ENCODE results near the gene SSTR3. TPM values are rescaled to one million over a fixed set of nuclear protein-coding genes. Genes with fewer than 3 reads are reported as not detected.
A peak's percentile ranks its signal among the peaks of the same experiment; 100 is the strongest.
"Not testable (repeated sequence)": the region's sequence is repeated elsewhere in the genome, so short reads cannot be mapped to it uniquely, and the experiment has no call there.

The SSTR3 gene
- polyA plus RNA-seq, 1 donor from 2014 or later = not detected

DNA sequence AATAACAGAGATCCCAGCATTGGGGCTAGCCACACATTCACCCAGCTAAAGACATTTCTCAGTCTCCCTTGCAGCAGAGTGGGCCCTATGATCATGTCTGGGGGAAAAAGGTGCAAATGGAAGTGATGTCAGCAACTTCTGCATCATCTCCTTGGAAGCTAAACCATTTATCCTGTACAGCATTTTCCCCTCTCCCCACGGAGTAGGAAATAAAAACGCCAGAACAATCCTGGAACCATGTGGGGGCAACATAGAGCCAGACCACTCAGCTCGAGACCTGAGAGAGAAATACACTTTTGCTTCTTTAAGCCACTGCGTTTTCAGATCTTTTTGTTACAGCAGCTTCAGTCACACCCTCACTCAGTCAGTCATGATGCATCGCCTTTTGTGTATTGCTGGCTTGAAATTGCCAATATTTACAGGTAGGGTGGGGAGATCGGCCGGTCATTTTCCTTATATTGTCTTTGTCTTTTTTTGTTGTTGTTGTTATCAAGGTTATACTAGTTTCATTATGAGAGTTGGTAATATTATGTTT lies 40.9 kb upstream of the SSTR3 start:
- Histone ChIP-seq H3K9me2 (ENCODE audit: insufficient read depth, low read length) (no peaks in the 10 kb centered on the region), H4K20me1 (ENCODE audit: insufficient read depth) (no peaks in the 10 kb centered on the region), H2AFZ (ENCODE audit: low read depth, low read length) (no peak overlapping the region), H3K27ac (ENCODE audit: low read length) (no peak overlapping the region), H3K36me3 (ENCODE audit: insufficient read depth, low read length) (no peaks in the 10 kb centered on the region), H3K79me2 (replicated peaks; ENCODE audit: insufficient read depth, low read length) (no peaks in the 10 kb centered on the region), H3K4me3 (ENCODE audit: low read length) (no peak overlapping the region), H3F3A (ENCODE audit: insufficient read depth, low read length, poor library complexity, severe bottlenecking) (no peaks in the 10 kb centered on the region), H3K9ac (ENCODE audit: low read length) (no peak overlapping the region), H3K27me3 (ENCODE audit: insufficient read depth, low read depth, low read length) (no peaks in the 10 kb centered on the region), H3K9me3 (ENCODE audit: low read length) (no peaks in the 10 kb centered on the region), H3K4me2 (ENCODE audit: low read length) (no peak overlapping the region)
- TF ChIP-seq TAF1 (IDR thresholded peaks at IDR 0.05; ENCODE audit: low read depth) = no peak
- TF ChIP-seq CTCF (IDR thresholded peaks at IDR 0.05; ENCODE audit: poor library complexity, severe bottlenecking) = peak; percentile 45
- TF ChIP-seq, protein P1, sequence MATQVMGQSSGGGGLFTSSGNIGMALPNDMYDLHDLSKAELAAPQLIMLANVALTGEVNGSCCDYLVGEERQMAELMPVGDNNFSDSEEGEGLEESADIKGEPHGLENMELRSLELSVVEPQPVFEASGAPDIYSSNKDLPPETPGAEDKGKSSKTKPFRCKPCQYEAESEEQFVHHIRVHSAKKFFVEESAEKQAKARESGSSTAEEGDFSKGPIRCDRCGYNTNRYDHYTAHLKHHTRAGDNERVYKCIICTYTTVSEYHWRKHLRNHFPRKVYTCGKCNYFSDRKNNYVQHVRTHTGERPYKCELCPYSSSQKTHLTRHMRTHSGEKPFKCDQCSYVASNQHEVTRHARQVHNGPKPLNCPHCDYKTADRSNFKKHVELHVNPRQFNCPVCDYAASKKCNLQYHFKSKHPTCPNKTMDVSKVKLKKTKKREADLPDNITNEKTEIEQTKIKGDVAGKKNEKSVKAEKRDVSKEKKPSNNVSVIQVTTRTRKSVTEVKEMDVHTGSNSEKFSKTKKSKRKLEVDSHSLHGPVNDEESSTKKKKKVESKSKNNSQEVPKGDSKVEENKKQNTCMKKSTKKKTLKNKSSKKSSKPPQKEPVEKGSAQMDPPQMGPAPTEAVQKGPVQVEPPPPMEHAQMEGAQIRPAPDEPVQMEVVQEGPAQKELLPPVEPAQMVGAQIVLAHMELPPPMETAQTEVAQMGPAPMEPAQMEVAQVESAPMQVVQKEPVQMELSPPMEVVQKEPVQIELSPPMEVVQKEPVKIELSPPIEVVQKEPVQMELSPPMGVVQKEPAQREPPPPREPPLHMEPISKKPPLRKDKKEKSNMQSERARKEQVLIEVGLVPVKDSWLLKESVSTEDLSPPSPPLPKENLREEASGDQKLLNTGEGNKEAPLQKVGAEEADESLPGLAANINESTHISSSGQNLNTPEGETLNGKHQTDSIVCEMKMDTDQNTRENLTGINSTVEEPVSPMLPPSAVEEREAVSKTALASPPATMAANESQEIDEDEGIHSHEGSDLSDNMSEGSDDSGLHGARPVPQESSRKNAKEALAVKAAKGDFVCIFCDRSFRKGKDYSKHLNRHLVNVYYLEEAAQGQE (IDR thresholded peaks at IDR 0.05; ENCODE audit: borderline replicate concordance) = no peak
- no peak for TF ChIP-seq MXI1 (conservative IDR thresholded peaks at IDR 0.05; ENCODE audit: poor library complexity, severe bottlenecking)
- no peak for TF ChIP-seq EZH2 (IDR thresholded peaks at IDR 0.05; ENCODE audit: borderline replicate concordance, insufficient read depth, low read length, poor library complexity, severe bottlenecking)
- peak; percentile 30 for TF ChIP-seq RAD21 (conservative IDR thresholded peaks at IDR 0.05)
- no peak for TF ChIP-seq EP300 (conservative IDR thresholded peaks at IDR 0.05; ENCODE audit: poor library complexity, severe bottlenecking)
- no peak for TF ChIP-seq POLR2AphosphoS5 (IDR thresholded peaks at IDR 0.05)
- TF ChIP-seq SMC3 (conservative IDR thresholded peaks at IDR 0.05; ENCODE audit: poor library complexity) = peak; percentile 15

DNA sequence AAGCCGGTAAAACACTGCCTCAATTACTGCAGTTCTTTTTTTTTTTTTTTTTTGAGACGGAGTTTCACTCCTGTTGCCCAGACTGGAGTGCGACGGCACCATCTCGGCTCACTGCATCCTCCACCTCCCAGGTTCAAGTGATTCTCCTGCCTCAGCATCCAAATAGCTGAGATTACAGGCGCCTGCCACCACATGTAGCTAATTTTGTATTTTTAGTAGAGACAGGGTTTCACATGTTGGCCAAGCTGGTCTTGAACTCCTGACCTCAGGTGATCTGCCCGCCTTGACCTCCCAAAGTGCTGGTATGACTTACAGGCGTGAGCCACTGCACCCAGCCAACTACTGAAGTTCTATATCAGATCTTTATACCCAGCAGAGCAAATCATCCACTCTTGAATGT lies 39.6 kb upstream of the SSTR3 start:
- not testable (repeated sequence) for H3F3A ChIP-seq (ENCODE audit: insufficient read depth, low read length, poor library complexity, severe bottlenecking); H4K20me1 ChIP-seq (ENCODE audit: insufficient read depth); H3K4me2 ChIP-seq (ENCODE audit: low read length); H3K9ac ChIP-seq (ENCODE audit: low read length); H2AFZ ChIP-seq (ENCODE audit: low read depth, low read length); H3K36me3 ChIP-seq (ENCODE audit: insufficient read depth, low read length); H3K9me2 ChIP-seq (ENCODE audit: insufficient read depth, low read length); H3K9me3 ChIP-seq (ENCODE audit: low read length); H3K27ac ChIP-seq (ENCODE audit: low read length); H3K4me3 ChIP-seq (ENCODE audit: low read length); H3K79me2 ChIP-seq (replicated peaks; ENCODE audit: insufficient read depth, low read length); H3K27me3 ChIP-seq (ENCODE audit: insufficient read depth, low read depth, low read length)

- no peak overlapping the region for H3K27ac ChIP-seq (ENCODE audit: low read length)
- H3K9me3 ChIP-seq (ENCODE audit: low read length) = no peaks in the 10 kb centered on the region
- no peak overlapping the region for H3K4me3 ChIP-seq (ENCODE audit: low read length)
Observed at GRCh38 chr22:37249986-37250385, 37.7 kb upstream of the SSTR3 start.

More at GRCh38 chr22:37249986-37250385, 37.7 kb upstream of the SSTR3 start:
- no peaks in the 10 kb centered on the region for H3K9me2 ChIP-seq (ENCODE audit: insufficient read depth, low read length)
- no peak overlapping the region for H3K4me2 ChIP-seq (ENCODE audit: low read length)
- H3K9ac ChIP-seq (ENCODE audit: low read length) = no peak overlapping the region
- H3K27me3 ChIP-seq (ENCODE audit: insufficient read depth, low read depth, low read length) = no peaks in the 10 kb centered on the region
- H4K20me1 ChIP-seq (ENCODE audit: insufficient read depth) = no peaks in the 10 kb centered on the region
- H3F3A ChIP-seq (ENCODE audit: insufficient read depth, low read length, poor library complexity, severe bottlenecking) = no peaks in the 10 kb centered on the region
- H3K79me2 ChIP-seq (replicated peaks; ENCODE audit: insufficient read depth, low read length) = no peaks in the 10 kb centered on the region
- no peak overlapping the region for H2AFZ ChIP-seq (ENCODE audit: low read depth, low read length)
- TF ChIP-seq EP300 (conservative IDR thresholded peaks at IDR 0.05; ENCODE audit: poor library complexity, severe bottlenecking) = no peak
- no peak for TF ChIP-seq EZH2 (IDR thresholded peaks at IDR 0.05; ENCODE audit: borderline replicate concordance, insufficient read depth, low read length, poor library complexity, severe bottlenecking)
- no peak for TF ChIP-seq MXI1 (conservative IDR thresholded peaks at IDR 0.05; ENCODE audit: poor library complexity, severe bottlenecking)
- TF ChIP-seq SMC3 (conservative IDR thresholded peaks at IDR 0.05; ENCODE audit: poor library complexity) = no peak
- no peak for TF ChIP-seq POLR2AphosphoS5 (IDR thresholded peaks at IDR 0.05)
- no peak for TF ChIP-seq CTCF (IDR thresholded peaks at IDR 0.05; ENCODE audit: poor library complexity, severe bottlenecking)
- TF ChIP-seq TAF1 (IDR thresholded peaks at IDR 0.05; ENCODE audit: low read depth) = no peak
- TF ChIP-seq, protein P1 (IDR thresholded peaks at IDR 0.05; ENCODE audit: borderline replicate concordance) = no peak
- TF ChIP-seq RAD21 (conservative IDR thresholded peaks at IDR 0.05) = no peak
- H3K36me3 ChIP-seq (ENCODE audit: insufficient read depth, low read length) = no peaks in the 10 kb centered on the region

Data from neural cell (in vitro differentiated cells).